ENCODE data around the gene VPS36.

- TF ChIP-seq EZH2 (IDR thresholded peaks at IDR 0.05) (no peak), CTCF (IDR thresholded peaks at IDR 0.05 in 2 of 3, conservative IDR thresholded peaks at IDR 0.05 in 1 of 3; ENCODE audit: borderline replicate concordance in 1 of 3, insufficient read depth in 1 of 3, low read depth in 2 of 3, low read length in 2 of 3) (no peak), MAX (IDR thresholded peaks at IDR 0.05) (no peak), POLR2A (IDR thresholded peaks at IDR 0.05; ENCODE audit: borderline replicate concordance, extremely low read depth, insufficient read depth, insufficient read length) (no peak), EZH2phosphoT487 (IDR thresholded peaks at IDR 0.05; ENCODE audit: borderline replicate concordance) (no peak), RAD21 (IDR thresholded peaks at IDR 0.05; ENCODE audit: low read depth) (no peak), ELF1 (IDR thresholded peaks at IDR 0.05; ENCODE audit: borderline replicate concordance, low read depth) (no peak), EGR1 (IDR thresholded peaks at IDR 0.05; ENCODE audit: low read depth) (no peak)
These were observed 62.7 kb downstream of the VPS36 start for GRCh38 chr13:52387721-52388120.

Data from HCT116 (cell line).